HEK293T (cell line): ENCODE results near the gene ENG.

Experiments
- ARNT ChIP-seq: fragments of 450-650 bp; IDR thresholded peaks from 2 replicates; pipeline ENCODE4 v1.6.1; 2017; ENCODE audit warnings: mild to moderate bottlenecking
- BHLHE40 ChIP-seq: fragments of 450-650 bp; IDR thresholded peaks from 2 replicates; pipeline ENCODE4 v1.6.1; 2016; ENCODE audit warnings: mild to moderate bottlenecking, moderate library complexity, borderline replicate concordance
- CTBP1 ChIP-seq: fragments of 450-650 bp; IDR thresholded peaks from 2 replicates; pipeline ENCODE4 v1.6.1; 2016; ENCODE audit warnings: borderline replicate concordance
- ELF4 ChIP-seq: fragments of 450-650 bp; IDR thresholded peaks from 2 replicates; pipeline ENCODE4 v1.6.1; 2017; ENCODE audit warnings: antibody characterized with exemption
- FOXK2 ChIP-seq: fragments of 450-650 bp; IDR thresholded peaks from 2 replicates; pipeline ENCODE4 v1.6.1; 2016; ENCODE audit warnings: mild to moderate bottlenecking
- FOXM1 ChIP-seq: fragments of 450-650 bp; IDR thresholded peaks from 2 replicates; pipeline ENCODE4 v1.6.1; 2017; ENCODE audit warnings: mild to moderate bottlenecking, borderline replicate concordance
- PKNOX1 ChIP-seq: fragments of 450-650 bp; IDR thresholded peaks from 2 replicates; pipeline ENCODE4 v1.6.1; 2016
- SP1 ChIP-seq: fragments of 450-650 bp; IDR thresholded peaks from 2 replicates; pipeline ENCODE4 v1.6.1; 2017
- SUZ12 ChIP-seq: fragments of 450-650 bp; IDR thresholded peaks from 2 replicates; pipeline ENCODE4 v1.6.1; 2016; ENCODE audit warnings: mild to moderate bottlenecking

GRCh38 chr9:127877566-127877998, 23.1 kb upstream of the ENG start, which contains the start of gene AK1:
- TF ChIP-seq SUZ12: no peak
- no peak for TF ChIP-seq SP1
- TF ChIP-seq PKNOX1: no peak
- TF ChIP-seq ELF4: no peak
- TF ChIP-seq BHLHE40: no peak
- no peak for TF ChIP-seq FOXM1
- TF ChIP-seq ARNT: no peak
- TF ChIP-seq CTBP1: no peak
- TF ChIP-seq FOXK2: no peak
